H1 (cell line): ENCODE data around the gene FANCD2. TPM values are rescaled to one million over a fixed set of nuclear protein-coding genes. Genes with fewer than 3 reads are reported as not detected.

ENCODE experiments used
- CTCF ChIA-PET: fragments of 300-600 bp; sonication (Branson Sonifier 250); formaldehyde crosslinking; loops from one replicate; lab custom pipeline; 2021; ENCODE audit not compliant: partially characterized antibody; lab: Charles Lee
- POLR2A ChIA-PET: fragments of 300-600 bp; sonication (Branson Sonifier 250); formaldehyde crosslinking; loops from one replicate; lab custom pipeline; 2021; ENCODE audit warnings: inconsistent platforms; ENCODE audit not compliant: partially characterized antibody; lab: Charles Lee
- DNase-seq, 2 experiments: peaks; one replicate each; pipeline versions ENCODE4 v3.0.0 to v3.0.0-alpha.2; 2010 to 2022; ENCODE audit warnings: low spot score in 2 of 2, low read depth in 1 of 2, mixed read lengths in 1 of 2
- FAIRE-seq: peaks from 2 replicates; lab custom pipeline; 2011; peaks lifted over from hg19 to GRCh38; lab: Jason Lieb, UNC
- H2AFZ ChIP-seq: 2 replicates; pipeline ENCODE4 v1.8.1; 2012; ENCODE audit warnings: low read length, inconsistent platforms
- H2AK5ac ChIP-seq: 2 replicates; pipeline ENCODE4 v1.6.1; 2013; ENCODE audit warnings: low read depth, low read length
- H2BK120ac ChIP-seq: replicated peaks from 2 replicates; pipeline ENCODE3; 2013; ENCODE audit warnings: low read depth, low read length, inconsistent platforms
- H2BK12ac ChIP-seq: 2 replicates; pipeline ENCODE4 v1.6.1; 2013; ENCODE audit warnings: low read depth, low read length
- H2BK15ac ChIP-seq: 2 replicates; pipeline ENCODE4 v1.6.1; 2013; ENCODE audit warnings: low read length
- H2BK20ac ChIP-seq: 2 replicates; pipeline ENCODE4 v1.6.1; 2013; ENCODE audit warnings: low read length
- H2BK5ac ChIP-seq: 2 replicates; pipeline ENCODE4 v1.6.1; 2013; ENCODE audit warnings: low read depth, low read length
- H3K14ac ChIP-seq: 2 replicates; pipeline ENCODE4 v1.6.1; 2013; ENCODE audit warnings: inconsistent platforms; ENCODE audit not compliant: insufficient read length
- H3K18ac ChIP-seq: 2 replicates; pipeline ENCODE4 v1.6.1; 2013; ENCODE audit warnings: low read length; ENCODE audit errors: extremely low read depth
- H3K23ac ChIP-seq: 2 replicates; pipeline ENCODE4 v1.6.1; 2013; ENCODE audit warnings: inconsistent platforms; ENCODE audit not compliant: insufficient read length
- H3K23me2 ChIP-seq: 2 replicates; pipeline ENCODE4 v1.6.1; 2013; ENCODE audit warnings: low read depth, low read length
- H3K27ac ChIP-seq: 2 replicates; pipeline ENCODE4 v1.6.1; 2011; ENCODE audit warnings: low read depth, low read length, inconsistent platforms
- H3K27me3 ChIP-seq, 4 experiments: replicated peaks in 1 of 4; 1 replicate in 1 of 4; 2 replicates in 3 of 4; pipeline versions ENCODE4 v1.6.1 to v1.8.1; 2011 to 2013; ENCODE audit warnings: low read length in 3 of 4, mild to moderate bottlenecking in 3 of 4, inconsistent platforms in 2 of 4, mixed read lengths in 2 of 4, moderate library complexity in 1 of 4; ENCODE audit not compliant: control insufficient read depth in 3 of 4, insufficient read depth in 3 of 4; ENCODE audit errors: extremely low read depth in 1 of 4
- H3K36me3 ChIP-seq, 4 experiments: 2 replicates each; pipeline versions ENCODE4 v1.6.1 to v1.8.1; 2011 to 2013; ENCODE audit warnings: mild to moderate bottlenecking in 4 of 4, low read length in 3 of 4, moderate library complexity in 2 of 4, control low read depth in 1 of 4, inconsistent platforms in 1 of 4; ENCODE audit not compliant: insufficient read depth in 4 of 4, control insufficient read depth in 2 of 4
- H3K4ac ChIP-seq: replicated peaks from 2 replicates; pipeline ENCODE3; 2013; ENCODE audit warnings: low read length, low read depth, mixed read lengths, inconsistent platforms; ENCODE audit not compliant: insufficient read length
- H3K4me1 ChIP-seq, 4 experiments: replicated peaks in 1 of 4; 1 replicate in 1 of 4; 2 replicates in 3 of 4; pipeline versions ENCODE4 v1.6.1 to v1.8.1; 2011 to 2013; ENCODE audit warnings: low read length in 3 of 4, inconsistent platforms in 2 of 4, mixed read lengths in 1 of 4; ENCODE audit not compliant: insufficient read depth in 4 of 4, control insufficient read depth in 3 of 4
- H3K4me2 ChIP-seq, 2 experiments: 2 replicates each; pipeline versions ENCODE4 v1.6.1 to v1.8.1; 2011 to 2013; ENCODE audit warnings: low read depth in 2 of 2, low read length in 2 of 2, control low read depth in 1 of 2, inconsistent platforms in 1 of 2, mild to moderate bottlenecking in 1 of 2; ENCODE audit not compliant: insufficient read depth in 1 of 2
- H3K4me3 ChIP-seq, 4 experiments: fragments of 200-600, 300-600 bp in 1 of 4; sonication (generic), shearing (Covaris generic), sonication (Bioruptor Twin) in 1 of 4; 2 replicates each; pipeline versions ENCODE4 v1.5.1 to v1.8.1; 2011 to 2016; ENCODE audit warnings: low read length in 4 of 4, low read depth in 3 of 4, control low read depth in 2 of 4, inconsistent platforms in 2 of 4, mild to moderate bottlenecking in 2 of 4, mixed read lengths in 1 of 4, moderate library complexity in 1 of 4; ENCODE audit not compliant: insufficient read depth in 2 of 4; ENCODE audit errors: extremely low read depth in 1 of 4
- H3K56ac ChIP-seq: replicated peaks from 2 replicates; pipeline ENCODE3; 2013; ENCODE audit warnings: low read depth, mild to moderate bottlenecking, mixed read lengths, low read length, inconsistent platforms; ENCODE audit not compliant: insufficient read length
- H3K79me1 ChIP-seq: 2 replicates; pipeline ENCODE4 v1.6.1; 2013; ENCODE audit warnings: low read depth, low read length, control low read depth
- H3K79me2 ChIP-seq, 2 experiments: 2 replicates each; pipeline versions ENCODE4 v1.6.1 to v1.8.1; 2012 to 2013; ENCODE audit warnings: low read length in 2 of 2, mild to moderate bottlenecking in 2 of 2, inconsistent platforms in 1 of 2; ENCODE audit not compliant: insufficient read depth in 2 of 2, control insufficient read depth in 1 of 2
- H3K9ac ChIP-seq, 4 experiments: replicated peaks in 1 of 4; 1 replicate in 1 of 4; 2 replicates in 3 of 4; pipeline versions ENCODE4 v1.6.1 to v1.8.1; 2011 to 2013; ENCODE audit warnings: low read depth in 3 of 4, low read length in 3 of 4, control low read depth in 2 of 4, mild to moderate bottlenecking in 2 of 4, moderate library complexity in 2 of 4, inconsistent platforms in 1 of 4; ENCODE audit errors: extremely low read depth in 1 of 4
- H3K9me3 ChIP-seq, 2 experiments: 2 replicates each; pipeline versions ENCODE4 v1.6.1 to v1.8.1; 2012 to 2013; ENCODE audit warnings: mild to moderate bottlenecking in 2 of 2, moderate library complexity in 2 of 2, control low read depth in 1 of 2, inconsistent platforms in 1 of 2, low read depth in 1 of 2, low read length in 1 of 2, mixed read lengths in 1 of 2; ENCODE audit not compliant: insufficient read depth in 2 of 2
- H4K20me1 ChIP-seq, 2 experiments: replicated peaks in 1 of 2; 2 replicates each; pipeline versions ENCODE3 to v1.8.1; 2011 to 2013; ENCODE audit warnings: inconsistent platforms in 2 of 2, low read length in 2 of 2, mild to moderate bottlenecking in 1 of 2; ENCODE audit not compliant: insufficient read depth in 2 of 2, control insufficient read depth in 1 of 2
- H4K5ac ChIP-seq: 2 replicates; pipeline ENCODE4 v1.6.1; 2013; ENCODE audit warnings: low read length, low read depth, mixed read lengths, inconsistent platforms; ENCODE audit not compliant: insufficient read length
- H4K8ac ChIP-seq: 2 replicates; pipeline ENCODE4 v1.8.0; 2013; ENCODE audit warnings: mild to moderate bottlenecking, moderate library complexity, low read length, inconsistent platforms; ENCODE audit not compliant: insufficient read depth; ENCODE audit errors: extremely low read depth
- H4K91ac ChIP-seq: replicated peaks from 2 replicates; pipeline ENCODE3; 2013; ENCODE audit warnings: low read length, mixed read lengths, inconsistent platforms; ENCODE audit not compliant: insufficient read length
- NANOG ChIP-seq: IDR thresholded peaks from 2 replicates; pipeline ENCODE4 v1.6.1; 2011; ENCODE audit warnings: low read length, low read depth, mild to moderate bottlenecking, inconsistent platforms; ENCODE audit not compliant: insufficient read depth, poor library complexity, severe bottlenecking
- WGBS, 2 experiments: shearing (Covaris generic) in 1 of 2; methylation state at CpG; one replicate each; pipeline versions ENCODE4 v1.1.6 to v1.1.7; 2013 to 2015; ENCODE audit warnings: low lambda C conversion rate in 2 of 2, mixed read lengths in 2 of 2, inconsistent platforms in 1 of 2, low coverage in 1 of 2, missing lambda C conversion rate in 1 of 2; ENCODE audit not compliant: insufficient replicate concordance in 2 of 2, insufficient coverage in 1 of 2, insufficient read length in 1 of 2; ENCODE audit errors: extremely low coverage in 1 of 2, missing lambda C conversion rate in 1 of 2; 5-methylcytosine and 5-hydroxymethylcytosine counted together
- polyA plus RNA-seq, 7 experiments: library from polyadenylated mRNA; depleted of rRNA in 3 of 7; stranded (reverse) in 5 of 7; unstranded in 2 of 7; fragments of >200 nt in 5 of 7; fragments of 200-250 nt in 2 of 7; gene quantifications; 1 replicate in 5 of 7; 2 replicates in 1 of 7; 4 replicates in 1 of 7; pipeline versions ENCODE4 v1.2.1 to v1.2.3, GENCODE V29; 2011 to 2013; ENCODE audit warnings: missing spikeins in 2 of 7, mixed read lengths in 2 of 7
- total RNA-seq: library from RNA; stranded (reverse); fragmentation: NEBNext Ultra II Directional; extraction: Animal tissue kit (Norgen Biotek cat#: 25700); gene quantifications from 2 replicates; pipeline ENCODE4 v1.2.1, GENCODE V29; 2021

Gene FANCD2
- total and polyA plus RNA-seq, 2 of the 8 experiments (the other 6 are each of a cell fraction or from before 2014, with no cell fraction given): 33.1 to 77.8 TPM

DNA sequence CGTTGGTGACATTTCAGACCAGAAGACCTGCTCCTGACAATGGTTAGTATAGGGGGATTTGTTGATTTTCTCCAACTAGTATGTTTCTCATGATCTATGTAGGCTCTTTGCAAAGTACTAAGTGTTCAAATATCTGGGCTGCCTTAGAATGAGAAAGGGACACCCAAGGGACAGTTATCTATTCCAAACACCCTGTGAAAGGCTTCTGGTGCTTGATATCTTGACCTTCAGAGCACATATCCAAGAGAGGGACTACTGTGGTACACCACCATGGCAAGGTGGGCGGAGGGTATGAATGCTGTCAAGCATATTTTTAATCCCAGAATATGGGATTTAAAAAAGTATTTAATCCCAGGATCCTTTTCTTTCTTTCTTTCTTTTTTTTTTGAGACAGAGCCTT is 80.7 kb downstream of the FANCD2 start:
- Histone ChIP-seq H2BK120ac (no peak overlapping the region), H3K4me2 (no peak overlapping the region), H3K27ac (no peak overlapping the region), H2BK5ac (no peak overlapping the region), H4K8ac (no peak overlapping the region), H4K5ac (no peak overlapping the region), H3K14ac (no peak overlapping the region), H2AFZ (no peak overlapping the region), H2BK12ac (no peak overlapping the region), H3K4ac (no peak overlapping the region), H3K27me3 (no peaks in the 10 kb centered on the region), H3K56ac (no peak overlapping the region), H3K9ac (no peak overlapping the region), H3K23me2 (no peaks in the 10 kb centered on the region), H3K23ac (no peak overlapping the region), H3K79me1 (no peaks in the 10 kb centered on the region), H3K36me3 (peaks cover 0 to 2% (median 0%) of the 10 kb centered on the region in 4 experiments; a peak in 1 of 8 replicates), H3K18ac (no peak overlapping the region), H2BK20ac (no peak overlapping the region), H3K79me2 (no peaks in the 10 kb centered on the region), H2AK5ac (no peak overlapping the region), H4K20me1 (no peaks in the 10 kb centered on the region), H2BK15ac (no peak overlapping the region), H3K9me3 (no peaks in the 10 kb centered on the region), H4K91ac (no peak overlapping the region), H3K4me3 (no peak overlapping the region), H3K4me1 (no peaks in the 10 kb centered on the region)
- FAIRE-seq (no peak), DNase-seq (no peak)
- POLR2A ChIA-PET: no interaction called here
- TF ChIP-seq NANOG: no peak
- CTCF ChIA-PET: interaction anchor here (1.1 kb wide), 1 partner anchor 57 kb away, joined by 3 read pairs; no protein-coding TSS in a partner anchor
- WGBS, 2 experiments: 89% methylated on average over 2 of the region's 2 CpGs; no CpG with 5 or more reads in 1 of the 2 experiments
